ENCODE data around the gene GTF2H4.

GTF2H4 gene

GRCh38 chr6:30960907-30961673, 53.1 kb downstream of the GTF2H4 start:
- no peak for DNase-seq

DNA sequence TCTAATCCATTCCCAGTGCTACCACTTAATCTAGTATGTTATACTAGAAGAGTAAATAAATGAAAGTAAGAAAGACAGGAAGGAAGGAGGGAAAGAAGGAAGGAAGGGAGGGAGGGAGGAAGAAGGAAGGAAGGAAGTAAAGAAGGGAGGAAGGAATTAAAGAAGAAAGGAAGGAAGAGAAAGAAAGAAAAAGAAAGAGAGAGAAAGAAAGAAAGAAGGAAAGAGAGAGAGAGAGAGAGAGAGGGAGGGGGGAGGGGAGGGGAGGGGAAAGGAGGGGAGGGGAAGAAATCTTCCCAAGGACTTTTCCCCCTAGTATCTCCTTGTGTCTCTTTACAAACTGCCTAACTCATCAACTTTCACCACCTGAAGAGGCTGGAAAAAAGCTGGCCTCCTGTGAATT, 54.7 kb downstream of the GTF2H4 start:
- DNase-seq = no peak

DNA sequence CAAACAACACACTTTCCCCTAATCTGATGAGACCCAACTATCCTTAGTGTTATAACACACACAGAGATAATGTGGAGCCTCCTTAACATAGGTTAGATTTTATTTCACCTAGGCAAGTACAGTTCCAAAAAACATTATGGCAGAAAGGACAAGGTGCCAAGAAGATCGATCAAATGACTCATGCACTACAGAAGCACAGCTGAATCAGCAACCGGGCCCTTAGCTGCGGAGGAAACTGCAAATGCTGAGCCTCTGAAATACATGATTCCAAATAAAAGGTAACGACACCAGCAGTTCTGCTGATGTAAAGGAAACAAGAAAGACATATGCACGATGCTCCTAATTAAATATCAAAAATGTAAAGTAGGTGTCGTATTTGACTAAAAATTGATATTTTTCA, 55.6 kb downstream of the GTF2H4 start:
- DNase-seq = no peak
